GM12878 (cell line): ENCODE measurements around the gene THRA.

ENCODE experiments used
- CREB1 ChIP-seq: IDR thresholded peaks from 2 replicates; pipeline ENCODE4 v1.6.1; 2012; ENCODE audit warnings: low read depth, mild to moderate bottlenecking, inconsistent platforms
- NFIC ChIP-seq: IDR thresholded peaks from 2 replicates; pipeline ENCODE4 v1.6.1; 2012; ENCODE audit warnings: low read depth, mild to moderate bottlenecking, inconsistent platforms, low read length, moderate library complexity

DNA sequence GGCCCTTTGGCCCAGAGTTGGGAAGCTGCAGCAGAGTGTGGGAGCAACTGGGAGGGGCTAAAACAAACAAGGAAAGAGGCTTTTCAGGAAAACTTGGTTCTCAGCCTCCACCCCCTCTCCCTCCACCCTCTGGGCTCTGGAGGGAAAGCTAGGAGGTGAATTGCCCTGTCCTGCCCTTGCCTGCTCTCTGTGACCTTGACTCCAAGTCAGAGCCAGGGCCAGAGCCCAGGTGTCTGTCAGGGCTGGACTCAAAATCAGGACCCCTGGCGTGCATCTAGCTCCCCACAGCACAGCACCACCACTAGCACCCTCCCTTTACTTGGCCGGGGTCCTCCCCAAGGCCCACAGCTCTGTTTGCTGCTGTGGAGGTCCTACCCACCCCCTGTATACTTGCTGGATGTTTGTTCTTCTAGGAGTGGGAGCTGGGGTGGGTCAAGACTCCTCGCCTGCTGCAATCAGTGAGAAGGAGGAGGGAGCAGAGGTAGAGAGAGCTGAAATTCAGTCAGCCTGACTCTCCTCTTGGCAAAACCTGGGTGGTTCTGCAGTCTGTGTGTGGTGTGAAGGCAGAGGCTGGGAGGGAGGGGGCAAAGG lies 40.4 kb downstream of the THRA start:
- TF ChIP-seq CREB1 (no peak), NFIC (no peak)
